Stimulated activated CD8-positive, alpha-beta memory T cell treated with anti-CD3 and anti-CD28 coated beads, Interleukin-4, amount 100 ng/mL, for 48 hours (primary cell): ENCODE measurements around the gene SVOPL.
"Not testable (repeated sequence)": the region's sequence is repeated elsewhere in the genome, so short reads cannot be mapped to it uniquely, and the experiment has no call there.

Experiments
- DNase-seq: peaks from one replicate; pipeline ENCODE4 v3.0.0-alpha.2; 2020

Gene SVOPL

DNA sequence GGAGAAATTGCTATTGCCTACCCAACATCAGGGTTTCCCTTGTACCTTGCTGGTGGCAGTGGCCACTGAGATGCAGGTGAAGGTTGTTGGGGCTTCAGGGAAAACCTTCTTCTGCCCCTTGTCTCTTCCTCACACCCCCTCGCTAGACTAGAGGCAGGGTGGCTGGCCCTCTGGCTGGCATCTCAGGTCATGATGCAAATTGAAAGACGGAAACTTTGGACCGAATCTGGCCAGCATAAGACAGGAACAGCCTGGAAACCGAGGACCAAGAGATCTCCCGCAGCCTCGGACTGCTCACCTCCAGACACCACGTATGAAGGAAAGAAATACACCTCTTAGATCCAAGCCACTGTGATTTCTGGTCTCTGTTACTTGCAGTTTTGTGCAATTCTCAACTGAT lies 2.9 kb downstream of the SVOPL start:
- DNase-seq, result no peak

GRCh38 chr7:138697535-138698182 lies 3.5 kb downstream of the SVOPL start:
- no peak for DNase-seq

GRCh38 chr7:138695776-138696175 lies 5.4 kb downstream of the SVOPL start:
- DNase-seq, result not testable (repeated sequence)

DNA sequence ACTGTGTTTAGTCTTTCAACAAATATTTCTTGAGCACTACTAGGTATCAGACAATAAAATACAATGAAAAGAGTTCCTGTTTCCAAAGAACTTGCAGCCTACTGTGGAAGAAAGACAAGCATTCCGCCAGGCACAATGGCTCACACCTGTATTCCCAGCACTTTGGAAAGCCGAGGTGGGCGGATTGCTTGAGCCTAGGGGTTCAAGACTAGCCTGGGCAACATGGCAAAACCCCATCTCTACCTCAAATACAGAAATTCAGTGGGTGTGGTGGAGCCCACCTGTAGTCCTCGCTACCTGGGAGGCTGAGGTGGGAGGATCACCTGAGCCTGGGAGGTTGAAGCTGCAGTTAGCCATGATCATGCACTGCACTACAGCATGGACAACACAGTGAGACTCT lies 6.1 kb downstream of the SVOPL start:
- DNase-seq, result no peak

- DNase-seq, result no peak
These were observed 10.0 kb downstream of the SVOPL start for GRCh38 chr7:138691178-138691577.

GRCh38 chr7:138690495-138690894 lies 10.7 kb downstream of the SVOPL start:
- DNase-seq, result no peak

GRCh38 chr7:138688037-138688436 lies 13.1 kb downstream of the SVOPL start:
- not testable (repeated sequence) for DNase-seq

DNA sequence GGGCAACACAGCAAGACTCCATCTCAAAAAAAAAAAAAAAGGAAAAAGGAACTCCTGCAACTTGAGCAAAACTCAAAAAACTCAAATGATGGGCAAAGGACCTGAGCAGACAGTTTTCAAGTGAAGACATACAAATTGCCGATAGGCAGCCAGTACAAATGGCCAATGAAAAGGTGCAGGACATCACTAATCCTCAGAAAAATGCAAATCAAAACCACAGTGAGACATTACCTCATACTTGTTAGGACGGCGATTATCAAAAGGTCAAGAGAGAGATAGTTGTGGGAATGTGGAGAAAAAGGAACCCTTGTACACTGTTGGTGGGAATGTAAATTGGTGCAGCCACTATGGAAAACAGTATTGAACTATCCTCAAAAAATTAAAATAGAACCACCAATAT lies 16.8 kb downstream of the SVOPL start:
- no peak for DNase-seq

- no peak for DNase-seq
These were observed 21.4 kb downstream of the SVOPL start for GRCh38 chr7:138679793-138680192.

DNA sequence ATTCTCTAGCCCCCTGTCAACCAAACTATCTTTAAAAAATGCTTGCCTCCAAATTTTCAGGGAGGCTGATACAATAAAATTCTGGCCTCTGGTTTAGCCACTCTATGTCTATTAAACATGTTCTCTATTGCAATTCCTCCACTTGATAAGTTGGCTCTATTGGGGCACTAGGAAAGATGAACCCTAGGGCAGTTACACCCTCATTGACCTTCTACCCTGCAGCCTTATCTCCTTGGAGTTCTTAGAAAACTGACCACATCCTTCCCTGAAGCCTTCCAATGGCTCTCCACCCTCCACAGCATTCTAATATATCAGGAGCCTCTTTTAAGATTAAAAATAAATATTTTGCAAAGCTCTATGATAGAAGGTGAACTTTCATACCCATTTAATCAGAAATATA lies 30.6 kb downstream of the SVOPL start:
- no peak for DNase-seq

- no peak for DNase-seq
These were observed 31.8 kb downstream of the SVOPL start for GRCh38 chr7:138669364-138669763.

- DNase-seq, result no peak
These were observed 32.2 kb downstream of the SVOPL start for GRCh38 chr7:138668946-138669345.

DNA sequence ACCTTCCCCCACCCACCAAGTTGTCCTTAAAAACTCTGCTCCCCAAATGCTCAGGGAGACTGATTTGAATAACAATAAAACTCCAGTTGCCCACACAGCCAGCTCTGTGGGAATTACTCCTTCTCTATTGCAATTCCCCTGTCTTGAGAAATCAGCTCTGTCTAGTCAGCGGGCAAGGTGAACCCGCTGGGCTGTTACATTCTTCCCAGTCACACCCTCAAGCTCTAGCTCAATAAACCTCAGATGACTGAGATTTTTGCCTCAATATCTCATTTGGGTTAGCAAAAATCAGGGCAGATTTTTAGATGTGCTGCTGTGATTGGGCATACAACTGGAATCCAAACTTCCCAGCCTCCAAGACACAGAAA lies 32.9 kb downstream of the SVOPL start:
- DNase-seq, result no peak

DNA sequence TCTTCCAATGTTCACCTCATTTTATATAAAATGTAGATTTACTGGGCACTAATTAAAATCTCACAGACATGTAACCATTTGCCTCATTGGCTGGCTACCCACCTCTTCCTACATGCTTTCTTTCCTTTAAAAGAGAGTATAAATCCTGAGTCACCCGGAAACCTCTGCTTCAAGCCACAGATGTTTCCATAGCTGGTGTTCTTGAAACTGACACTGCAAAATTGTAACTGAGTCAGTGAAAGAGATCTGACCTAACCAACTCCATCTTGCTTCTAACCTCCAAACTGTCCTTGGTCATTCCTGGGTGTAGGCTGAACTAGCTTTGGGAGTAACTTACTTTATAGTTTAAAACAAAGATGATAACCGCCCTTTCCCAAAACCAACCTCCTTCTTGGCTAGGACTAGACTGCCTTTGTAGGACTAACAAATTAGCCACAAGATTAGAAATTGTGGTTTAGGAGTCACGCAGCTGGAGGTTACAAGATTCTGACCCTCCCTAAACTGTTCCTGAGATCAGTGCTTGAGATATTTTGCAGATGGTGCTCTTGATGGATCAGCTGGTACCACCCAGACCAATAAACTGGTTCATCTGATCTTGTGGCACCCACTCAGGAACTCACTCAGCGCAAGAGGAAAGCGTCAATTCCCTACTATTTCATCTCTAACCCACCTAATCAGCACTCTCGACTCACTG lies 33.5 kb downstream of the SVOPL start:
- no peak for DNase-seq

GRCh38 chr7:138666385-138666784 lies 34.8 kb downstream of the SVOPL start:
- DNase-seq, result no peak

DNA sequence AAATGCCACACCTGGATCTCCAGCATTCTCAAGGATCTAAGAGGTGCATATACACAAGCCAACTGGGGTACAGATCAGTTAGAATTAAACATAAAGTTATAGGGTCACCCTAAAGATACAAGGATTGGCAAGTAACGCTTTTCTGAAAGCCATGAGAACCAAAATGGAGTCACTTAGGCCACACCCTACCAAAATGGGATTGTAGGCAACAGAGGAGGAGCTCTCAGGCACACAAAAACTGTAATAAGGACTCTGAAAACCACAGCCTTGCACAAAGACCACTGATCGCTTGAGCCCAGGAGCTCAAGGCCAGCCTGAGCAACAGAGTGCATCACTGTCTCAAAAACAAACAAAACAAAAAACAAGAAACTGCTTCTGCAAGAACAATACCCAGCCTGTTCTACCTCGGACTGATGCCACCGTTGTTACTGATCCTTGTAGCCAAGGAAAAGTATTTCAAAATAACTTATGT lies 35.5 kb downstream of the SVOPL start:
- DNase-seq, result no peak

DNA sequence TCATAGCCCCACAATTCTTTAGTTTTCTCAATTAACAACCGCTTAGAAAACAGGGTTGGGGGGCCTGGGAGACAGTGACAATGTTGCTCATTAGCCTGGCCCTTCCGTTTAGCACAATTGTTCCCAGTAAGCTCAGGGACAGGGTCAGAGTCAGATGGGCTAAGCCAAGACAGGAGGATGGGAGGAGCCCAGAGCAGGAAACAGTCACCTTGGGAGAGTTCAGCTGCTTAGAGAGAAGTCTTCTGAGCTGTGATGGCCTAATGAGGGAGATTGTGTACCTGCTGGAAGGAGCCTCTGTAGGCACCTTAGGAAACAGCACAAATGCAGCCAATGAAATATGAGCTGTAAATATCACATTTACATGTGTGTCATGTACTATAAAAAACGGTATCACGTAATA lies 35.9 kb downstream of the SVOPL start:
- DNase-seq, result no peak

DNA sequence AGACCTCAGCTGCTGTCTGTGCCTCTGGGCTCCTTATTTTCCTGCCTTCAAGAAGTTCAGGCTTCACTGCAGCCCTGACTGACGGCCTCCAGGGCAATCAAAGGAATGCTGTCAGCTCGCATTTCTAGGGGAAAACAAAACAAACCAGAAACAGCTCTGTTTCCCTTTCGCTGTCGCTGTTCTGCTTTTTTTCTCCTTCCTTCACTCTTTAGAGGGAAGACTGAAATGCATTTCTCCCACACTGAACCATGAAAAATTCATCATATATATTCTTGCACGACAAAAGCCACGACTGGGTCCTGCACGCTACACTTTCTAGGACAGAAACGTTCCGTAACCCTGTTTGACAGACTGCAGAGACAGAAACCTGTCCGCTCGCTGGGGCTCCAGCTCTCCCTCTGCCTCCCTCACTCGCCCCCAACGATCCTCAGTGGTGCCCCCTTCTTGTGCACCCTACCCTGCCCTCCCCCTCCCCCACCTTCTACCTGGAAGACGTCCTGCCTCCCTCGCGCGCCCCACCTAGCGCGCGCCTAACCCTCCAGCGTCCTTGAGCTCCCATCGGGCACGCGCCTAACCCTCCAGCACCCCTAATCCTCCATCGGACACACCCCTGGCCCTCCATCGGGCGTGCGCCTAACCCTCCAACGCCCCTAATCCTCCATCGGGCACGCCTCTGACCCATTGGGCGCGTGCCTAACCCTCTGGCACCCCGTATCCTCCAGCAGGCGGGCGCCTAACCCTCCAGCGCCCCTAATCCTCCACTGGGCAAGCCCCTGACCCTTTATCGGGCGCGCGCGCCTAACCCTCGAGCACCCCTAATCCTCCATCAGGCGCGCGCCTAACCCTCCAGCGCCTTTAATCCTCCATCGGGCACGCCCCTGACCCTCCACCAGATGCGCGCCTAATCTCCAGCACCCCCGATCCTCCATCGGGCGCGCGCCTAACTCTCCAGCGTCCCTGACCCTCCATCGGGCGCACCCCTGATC lies 37.1 kb downstream of the SVOPL start:
- no peak for DNase-seq

DNA sequence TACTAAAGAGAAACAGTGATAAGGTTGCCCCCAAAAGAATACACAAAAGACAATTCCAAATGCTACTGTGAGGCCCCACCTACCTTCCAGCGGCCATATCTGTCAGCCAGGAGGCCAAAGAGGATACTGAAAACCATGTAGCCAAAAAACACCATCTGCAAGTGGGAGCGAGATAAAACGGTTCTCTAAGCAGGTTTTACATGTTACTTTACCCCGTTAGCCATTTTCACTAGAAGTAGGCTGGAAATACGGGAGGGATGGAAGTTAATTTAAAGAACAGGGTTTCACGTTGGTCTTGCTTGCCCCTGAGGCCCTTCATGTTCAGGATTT lies 38.2 kb downstream of the SVOPL start:
- DNase-seq, result no peak

DNA sequence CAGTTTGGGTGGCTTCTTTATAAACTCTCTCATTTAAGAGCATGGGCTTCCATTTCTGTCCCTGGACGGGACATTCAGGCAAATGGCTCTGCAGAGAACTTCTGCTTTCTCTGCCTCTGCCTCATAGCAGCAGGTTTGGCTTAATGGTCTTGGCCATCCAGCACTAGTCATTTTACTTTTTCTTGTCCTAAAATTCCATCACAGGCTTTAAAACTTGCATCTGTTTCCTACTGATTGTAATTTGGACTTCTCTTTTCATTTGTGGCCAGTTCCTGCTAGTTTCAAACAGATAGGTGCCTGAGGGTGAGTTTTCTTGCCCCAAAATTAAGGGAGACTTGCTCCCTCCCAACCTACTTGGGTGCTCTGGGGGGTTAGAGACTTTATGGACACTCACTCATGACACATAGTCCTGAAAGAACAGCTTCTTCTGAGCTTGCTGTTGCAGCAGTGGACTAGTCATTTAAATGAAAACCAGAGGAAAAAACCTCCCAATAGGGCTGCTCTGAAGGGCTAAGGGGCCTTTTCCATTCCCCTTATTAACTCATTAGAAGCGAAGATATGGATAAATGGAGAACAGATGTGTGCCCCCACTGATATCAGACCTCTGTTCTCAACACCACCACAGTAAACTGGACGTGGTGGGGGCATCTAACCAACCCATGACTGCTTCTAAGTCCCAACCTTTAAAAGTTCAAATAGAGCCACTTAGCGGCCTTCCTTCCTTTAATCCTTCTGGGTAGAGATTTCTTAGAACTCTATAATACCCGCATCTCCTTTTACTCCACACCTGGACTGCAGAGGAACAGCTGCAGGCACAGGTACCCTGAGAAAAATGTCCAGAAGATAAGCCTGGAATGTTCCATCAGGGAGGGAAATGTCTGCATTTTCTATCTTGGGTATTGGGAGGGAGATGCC lies 38.8 kb downstream of the SVOPL start:
- DNase-seq, result no peak

DNA sequence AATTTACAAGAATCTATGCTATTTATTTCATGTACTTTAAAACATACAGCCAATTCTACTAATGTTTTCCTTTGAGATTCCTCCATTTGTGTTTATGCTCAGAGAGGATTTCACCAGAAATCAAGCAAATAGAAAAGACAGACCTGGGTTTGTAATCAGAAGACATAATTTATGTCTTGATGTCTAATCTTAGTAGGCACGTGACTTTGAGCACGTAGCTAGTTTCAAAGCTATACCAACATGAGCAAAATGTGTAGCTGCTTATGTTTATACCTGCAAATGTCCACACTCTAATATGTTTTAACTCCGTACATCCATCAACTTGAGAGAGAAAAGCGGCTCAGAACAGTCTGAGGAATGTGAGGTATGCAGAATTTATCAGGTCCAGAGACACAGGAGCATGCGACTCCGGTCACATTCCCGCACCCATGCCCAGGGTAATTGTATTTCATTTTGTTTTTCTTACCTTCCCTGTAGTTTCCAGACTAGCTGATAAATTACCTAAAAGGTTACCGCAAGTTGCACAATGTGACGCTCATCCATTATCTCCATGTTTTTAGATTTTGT lies 40.0 kb downstream of the SVOPL start:
- DNase-seq, result no peak

DNA sequence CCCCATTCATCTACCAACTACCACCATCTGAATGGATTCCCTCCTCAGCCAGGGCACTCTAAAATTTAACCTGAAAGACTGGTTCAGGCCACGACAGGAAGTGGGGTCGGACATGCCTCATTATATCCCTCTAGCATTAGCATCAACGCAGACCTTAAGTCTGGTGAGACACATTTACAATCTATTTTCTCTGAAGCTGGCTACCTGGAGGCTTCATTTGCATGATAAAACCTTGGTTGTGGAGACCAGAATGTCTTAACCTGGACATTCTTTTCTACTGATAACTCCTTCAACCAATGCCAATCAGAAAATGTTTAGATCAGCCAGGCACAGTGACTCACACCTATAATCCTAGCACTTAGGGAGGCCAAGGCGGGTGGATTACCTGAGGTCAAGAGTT lies 42.3 kb downstream of the SVOPL start:
- no peak for DNase-seq
